SU-DHL-6 (cell line): ENCODE results near the gene OLIG1.

ENCODE experiments used
- H2AFZ ChIP-seq: fragments of 200-600 bp; sonication (generic); 2 replicates; pipeline ENCODE4 v1.6.1; 2014; ENCODE audit warnings: low read depth, mild to moderate bottlenecking, moderate library complexity, mixed read lengths, antibody characterized with exemption, low read length; ENCODE audit not compliant: severe bottlenecking
- H3F3A ChIP-seq: fragments of 200-600 bp; shearing (Covaris generic); 2 replicates; pipeline ENCODE4 v1.6.0; 2016; ENCODE audit warnings: antibody characterized with exemption, mild to moderate bottlenecking; ENCODE audit not compliant: insufficient read depth
- H3K27ac ChIP-seq: fragments of 200-600 bp; sonication (generic); 2 replicates; pipeline ENCODE4 v1.5.1; 2016; ENCODE audit warnings: low read depth, mild to moderate bottlenecking, low read length, moderate library complexity, mixed read lengths
- H3K27me3 ChIP-seq: fragments of 200-600 bp; sonication (generic), shearing (Covaris generic); 2 replicates; pipeline ENCODE4 v1.6.0; 2014; ENCODE audit warnings: mild to moderate bottlenecking, low read length
- H3K36me3 ChIP-seq: fragments of 200-600 bp; sonication (generic); 2 replicates; pipeline ENCODE4 v1.6.1; 2014; ENCODE audit warnings: mild to moderate bottlenecking, low read length, mixed read lengths
- H3K4me2 ChIP-seq: fragments of 300-600, 200-600 bp; shearing (Covaris generic), sonication (generic); 2 replicates; pipeline ENCODE4 v1.6.0; 2014; ENCODE audit warnings: low read length, low read depth, mild to moderate bottlenecking; ENCODE audit not compliant: poor library complexity, severe bottlenecking
- H3K4me3 ChIP-seq: fragments of 200-600 bp; sonication (generic); 2 replicates; pipeline ENCODE4 v1.5.1; 2014; ENCODE audit warnings: antibody characterized with exemption, low read length, mild to moderate bottlenecking, mixed read lengths; ENCODE audit not compliant: insufficient read depth, poor library complexity, severe bottlenecking
- H3K79me2 ChIP-seq: fragments of 200-600 bp; sonication (generic); 2 replicates; pipeline ENCODE4 v1.6.1; 2014; ENCODE audit warnings: mild to moderate bottlenecking, low read length, moderate library complexity; ENCODE audit not compliant: insufficient read depth
- H3K9ac ChIP-seq: fragments of 200-600 bp; sonication (generic); 2 replicates; pipeline ENCODE4 v1.7.0; 2014; ENCODE audit warnings: mild to moderate bottlenecking, low read length
- H3K9me2 ChIP-seq: fragments of 200-600 bp; sonication (generic); replicated peaks from 2 replicates; pipeline ENCODE4 v1.6.1; 2014; ENCODE audit warnings: low read length; ENCODE audit not compliant: insufficient read depth
- H3K9me3 ChIP-seq: fragments of 200-600 bp; sonication (generic); 2 replicates; pipeline ENCODE4 v1.6.1; 2014; ENCODE audit warnings: low read length, mixed read lengths; ENCODE audit not compliant: insufficient read depth
- H4K20me1 ChIP-seq: fragments of 200-600 bp; sonication (generic); 2 replicates; pipeline ENCODE4 v1.6.1; 2014; ENCODE audit warnings: low read depth, mild to moderate bottlenecking, antibody characterized with exemption, low read length, moderate library complexity, mixed read lengths
- CTCF ChIP-seq: fragments of 200-600 bp; sonication (generic); IDR thresholded peaks from one replicate; pipeline ENCODE4 v1.5.1; 2017; ENCODE audit warnings: antibody characterized with exemption, mild to moderate bottlenecking, low read length, moderate library complexity; ENCODE audit not compliant: insufficient read depth, poor library complexity, severe bottlenecking
- EZH2phosphoT487 ChIP-seq: fragments of 200-600 bp; sonication (generic), shearing (Covaris generic); conservative IDR thresholded peaks from 2 replicates; pipeline ENCODE4 v1.6.1; 2018; ENCODE audit warnings: mild to moderate bottlenecking, antibody characterized with exemption, low read length, moderate library complexity, mixed read lengths

The OLIG1 gene

GRCh38 chr21:33070998-33071769 lies 1.2 kb downstream of the OLIG1 start:
- TF ChIP-seq EZH2phosphoT487, result no peak
- TF ChIP-seq CTCF, result no peak
- H4K20me1 ChIP-seq, result no peaks in the 10 kb centered on the region
- no peaks in the 10 kb centered on the region for H3K79me2 ChIP-seq
- H3K27ac ChIP-seq, result no peak overlapping the region
- no peaks in the 10 kb centered on the region for H3K9me2 ChIP-seq
- no peaks in the 10 kb centered on the region for H3K36me3 ChIP-seq
- no peak overlapping the region for H3K4me2 ChIP-seq
- no peak overlapping the region for H2AFZ ChIP-seq
- H3F3A ChIP-seq, result no peaks in the 10 kb centered on the region
- no peak overlapping the region for H3K4me3 ChIP-seq
- no peaks in the 10 kb centered on the region for H3K9me3 ChIP-seq
- H3K27me3 ChIP-seq, result no peaks in the 10 kb centered on the region
- no peak overlapping the region for H3K9ac ChIP-seq

- Histone ChIP-seq H3K27me3 (no peaks in the 10 kb centered on the region), H3K9ac (no peak overlapping the region), H3K36me3 (no peaks in the 10 kb centered on the region), H3K9me2 (no peaks in the 10 kb centered on the region), H3K27ac (no peak overlapping the region), H3K4me2 (no peak overlapping the region), H3K79me2 (no peaks in the 10 kb centered on the region), H3F3A (no peaks in the 10 kb centered on the region), H3K9me3 (no peaks in the 10 kb centered on the region), H2AFZ (no peak overlapping the region), H3K4me3 (no peak overlapping the region), H4K20me1 (no peaks in the 10 kb centered on the region)
- TF ChIP-seq EZH2phosphoT487 (no peak), CTCF (no peak)
Observed at GRCh38 chr21:33071770-33072306, 1.9 kb downstream of the OLIG1 start.

GRCh38 chr21:33073636-33074035 lies 3.7 kb downstream of the OLIG1 start:
- Histone ChIP-seq H3K9ac (no peak overlapping the region), H3K4me3 (no peak overlapping the region), H3K27me3 (no peaks in the 10 kb centered on the region), H4K20me1 (no peaks in the 10 kb centered on the region), H2AFZ (no peak overlapping the region), H3K79me2 (no peaks in the 10 kb centered on the region), H3K36me3 (no peaks in the 10 kb centered on the region), H3F3A (no peaks in the 10 kb centered on the region), H3K27ac (no peak overlapping the region), H3K9me3 (no peaks in the 10 kb centered on the region), H3K9me2 (no peaks in the 10 kb centered on the region), H3K4me2 (no peak overlapping the region)
- TF ChIP-seq EZH2phosphoT487 (no peak), CTCF (no peak)
